GM19238 (cell line): ENCODE measurements around the gene DNAI7.

Experiments
- DNase-seq: peaks from one replicate; pipeline ENCODE4 v3.0.0; 2011; ENCODE audit warnings: low spot score; ENCODE audit not compliant: insufficient read length

The DNAI7 gene

GRCh38 chr12:25195056-25195971, at the start of gene DNAI7, which contains the start of gene ETFRF1:
DNAI7 (minus strand) TSS chr12:25195160; CDS start chr12:25195078, 82 bp downstream.
ETFRF1 (plus strand) TSS chr12:25195237; CDS start chr12:25203957, 8,720 bp downstream.
- DNase-seq, result peak; percentile 74

- DNase-seq, result no peak
Observed at GRCh38 chr12:25243680-25243990, 48.7 kb upstream of the DNAI7 start.

GRCh38 chr12:25242981-25243679, 48.2 kb upstream of the DNAI7 start:
- no peak for DNase-seq

GRCh38 chr12:25241167-25242020, 46.4 kb upstream of the DNAI7 start:
- no peak for DNase-seq

- no peak for DNase-seq
Observed at GRCh38 chr12:25236626-25237025, 41.7 kb upstream of the DNAI7 start.

- DNase-seq, result no peak
Observed at GRCh38 chr12:25236190-25236589, 41.2 kb upstream of the DNAI7 start.

- DNase-seq, result no peak
Observed at GRCh38 chr12:25213338-25213737, 18.4 kb upstream of the DNAI7 start.

- DNase-seq, result no peak
Observed at GRCh38 chr12:25208554-25208953, 13.6 kb upstream of the DNAI7 start.

GRCh38 chr12:25207846-25208245, 12.9 kb upstream of the DNAI7 start:
- DNase-seq, result no peak

- DNase-seq, result no peak
Observed at GRCh38 chr12:25207411-25207810, 12.5 kb upstream of the DNAI7 start.

GRCh38 chr12:25202137-25202536, 7.2 kb upstream of the DNAI7 start:
- no peak for DNase-seq

GRCh38 chr12:25200703-25201102, 5.7 kb upstream of the DNAI7 start:
- DNase-seq, result no peak

- DNase-seq, result no peak
Observed at GRCh38 chr12:25197608-25198007, 2.6 kb upstream of the DNAI7 start.

- DNase-seq, result no peak
Observed at GRCh38 chr12:25194722-25195055, 271 bp downstream of the DNAI7 start.

GRCh38 chr12:25194214-25194613, 746 bp downstream of the DNAI7 start:
- DNase-seq, result no peak

GRCh38 chr12:25190793-25191192, 4.2 kb downstream of the DNAI7 start:
- DNase-seq, result no peak

- no peak for DNase-seq
Observed at GRCh38 chr12:25189656-25190055, 5.3 kb downstream of the DNAI7 start.

- no peak for DNase-seq
Observed at GRCh38 chr12:25187781-25188180, 7.2 kb downstream of the DNAI7 start.

GRCh38 chr12:25186788-25187402, 8.1 kb downstream of the DNAI7 start:
- no peak for DNase-seq

- DNase-seq, result no peak
Observed at GRCh38 chr12:25186038-25186787, 8.7 kb downstream of the DNAI7 start.

GRCh38 chr12:25184132-25184531, 10.8 kb downstream of the DNAI7 start:
- no peak for DNase-seq
